Muscle of back (tissue), 11 donors: Measurements from ENCODE around the gene PROSER3. TPM values are rescaled to one million over a fixed set of nuclear protein-coding genes. Genes with fewer than 3 reads are reported as not detected.

Experiments
- DNase-seq, 3 donors: peaks; one replicate each; pipeline versions ENCODE4 v3.0.0 to v3.0.0-alpha.2; 2013
- polyA plus RNA-seq, 10 donors: library from polyadenylated mRNA; unstranded; fragments of 120-200 nt; gene quantifications; one replicate each; pipeline ENCODE4 v1.2.1, GENCODE V29; 2013; ENCODE audit not compliant: insufficient read length in 10 of 10

Gene PROSER3
- polyA plus RNA-seq, 10 donors: 9.5 to 15.2 (median 11.6) TPM

DNA sequence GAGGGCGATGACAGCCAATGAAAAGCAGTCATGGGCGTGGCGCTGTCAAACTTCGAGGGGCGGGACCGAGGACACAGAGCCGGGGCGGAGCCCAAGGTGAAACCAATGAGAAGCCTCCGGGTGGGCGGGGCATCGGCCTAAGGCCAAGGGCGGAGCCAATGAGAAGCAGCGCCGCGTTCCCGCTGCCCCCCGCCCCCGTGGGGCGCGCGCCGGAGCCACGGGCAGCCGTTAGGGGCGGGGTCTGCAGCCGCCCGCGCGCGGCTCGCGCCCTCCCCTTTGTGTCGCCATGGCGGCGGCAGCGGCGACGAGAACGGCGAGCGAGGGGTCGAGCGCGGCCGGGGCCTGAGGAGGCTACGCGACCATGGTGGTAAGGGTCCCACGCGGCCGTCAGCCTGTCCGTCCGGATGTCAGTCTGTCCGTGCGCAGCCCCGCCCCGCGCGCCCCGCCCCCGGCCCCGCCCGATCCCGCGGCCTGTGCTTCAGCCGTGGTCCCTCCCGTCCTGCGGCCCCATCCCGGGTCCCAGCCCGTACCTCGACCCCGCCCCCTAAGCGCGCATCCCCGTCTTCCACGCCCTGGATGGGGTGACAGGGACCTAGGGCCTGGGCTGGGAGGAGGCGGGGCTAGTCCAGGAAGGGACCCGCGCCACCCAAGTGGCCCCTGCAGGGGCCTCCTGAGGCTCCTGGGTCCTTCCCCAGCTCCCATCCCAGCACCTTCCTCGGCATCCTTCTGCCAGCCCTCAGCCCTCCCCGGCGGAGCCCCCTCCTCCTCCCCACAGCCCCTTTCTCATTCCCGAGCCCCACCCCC lies 17.5 kb downstream of the PROSER3 start, which contains the start of gene ARHGAP33:
Gene ARHGAP33, plus strand, starts transcription at position 267 of the 804 bp plus-strand sequence. Its CDS starts 95 bp downstream, at position 362.
- peak; percentile 97 to 99 (median 99) for DNase-seq

DNA sequence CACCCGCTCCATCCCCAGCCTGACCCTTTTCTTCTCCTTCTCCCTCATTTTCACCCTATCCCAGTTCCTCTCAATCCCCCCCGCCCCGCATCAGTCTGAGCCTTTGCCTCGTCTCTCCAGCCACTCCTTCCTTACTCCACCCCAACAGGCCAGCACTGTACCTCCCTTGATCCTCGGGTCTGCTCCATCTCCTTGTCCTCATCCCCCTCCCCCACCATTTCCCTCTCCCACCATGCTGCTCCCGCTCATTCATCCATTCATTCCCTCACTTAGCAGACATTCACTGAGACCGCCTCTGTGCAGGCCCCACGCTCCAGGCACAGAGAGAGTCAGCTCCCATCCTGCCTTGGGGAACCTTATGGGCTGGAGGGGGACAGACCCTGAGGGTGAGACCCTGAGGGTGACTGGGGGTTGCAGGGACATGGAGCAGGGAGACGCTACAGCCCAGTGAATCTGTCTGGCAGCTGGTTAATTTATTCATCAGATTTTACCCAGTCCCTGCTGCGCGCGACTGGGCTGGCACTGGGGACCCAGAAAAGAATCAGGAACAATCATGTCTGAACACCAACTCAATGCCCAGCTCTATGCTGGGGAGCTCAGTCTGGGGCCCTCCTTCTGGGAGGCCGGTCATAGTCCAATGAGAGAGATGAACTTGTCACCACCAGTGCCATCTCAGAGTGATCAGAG lies 18.3 kb downstream of the PROSER3 start:
- DNase-seq: peak in 1 of 3 donors; percentile 45

DNA sequence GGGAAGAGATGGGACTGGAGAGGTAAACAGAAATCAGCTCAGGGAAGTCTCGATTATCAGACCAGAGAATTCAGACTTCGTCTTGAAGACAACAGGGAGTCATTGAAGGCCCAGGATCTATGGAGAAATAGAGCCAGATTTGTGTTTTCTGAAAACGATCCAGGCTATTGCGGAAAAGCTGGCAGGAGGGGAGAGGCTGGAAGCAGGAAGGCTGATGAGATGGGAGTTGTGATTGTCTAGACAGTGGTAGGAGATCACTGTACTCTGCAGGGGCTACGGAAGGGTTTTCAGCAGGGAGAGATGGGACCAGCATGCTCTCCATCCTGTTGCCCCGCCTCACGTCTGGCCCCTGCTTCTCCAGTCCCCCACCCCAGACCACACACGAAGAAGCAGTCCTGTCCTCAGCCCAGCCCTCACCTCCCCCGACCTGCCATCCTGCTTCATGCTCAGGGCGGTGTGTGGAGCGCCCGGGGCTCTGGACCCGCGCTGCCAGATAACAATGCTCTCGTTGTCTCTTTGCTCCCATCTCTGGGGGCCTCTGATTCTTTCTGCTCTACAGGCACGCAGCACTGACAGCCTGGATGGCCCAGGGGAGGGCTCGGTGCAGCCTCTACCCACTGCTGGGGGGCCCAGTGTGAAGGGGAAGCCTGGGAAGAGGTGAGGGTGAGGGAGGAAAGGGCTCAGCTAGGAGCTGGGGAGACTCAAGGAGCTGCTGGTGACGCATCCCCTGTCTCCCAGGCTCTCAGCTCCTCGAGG lies 19.3 kb downstream of the PROSER3 start:
- DNase-seq: peak in 1 of 3 donors; percentile 30

DNA sequence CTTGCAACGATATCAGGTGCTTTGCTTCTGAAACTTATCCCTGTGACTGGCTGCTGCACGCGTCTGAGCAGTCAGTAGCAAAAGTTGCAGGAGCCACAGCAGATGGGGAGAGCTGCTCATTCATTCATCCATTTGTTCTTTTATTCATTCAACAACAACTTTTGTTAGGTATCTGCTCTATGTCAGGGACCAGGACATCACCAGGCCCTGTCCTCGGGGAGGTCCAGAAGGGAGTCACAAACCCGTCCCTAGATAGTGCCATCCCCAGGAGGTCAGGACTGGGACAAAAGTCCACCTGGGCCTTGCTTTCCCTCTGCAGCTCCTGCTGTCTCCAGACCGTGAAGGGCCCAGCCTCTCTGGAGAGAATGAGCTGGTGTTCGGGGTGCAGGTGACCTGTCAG lies 20.0 kb downstream of the PROSER3 start:
- DNase-seq: no peak

DNA sequence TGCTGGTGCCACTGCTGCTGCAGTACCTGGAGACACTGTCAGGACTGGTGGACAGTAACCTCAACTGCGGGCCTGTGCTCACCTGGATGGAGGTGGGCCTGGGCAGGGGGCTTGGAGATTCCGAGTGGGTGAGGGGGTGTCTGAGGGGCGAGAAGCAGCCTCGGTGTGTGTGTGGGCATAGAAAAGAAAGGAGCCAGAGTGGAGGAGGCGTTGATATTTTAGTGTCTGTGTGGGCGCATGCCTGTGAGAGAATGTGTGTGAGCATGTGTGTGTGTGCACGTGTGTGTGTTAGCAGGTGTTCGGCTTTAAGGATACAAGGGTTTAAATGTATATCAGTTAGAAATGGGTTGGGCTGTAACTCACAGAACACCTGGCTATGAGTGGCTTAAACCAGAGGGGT lies 21.1 kb downstream of the PROSER3 start:
- DNase-seq: no peak

DNA sequence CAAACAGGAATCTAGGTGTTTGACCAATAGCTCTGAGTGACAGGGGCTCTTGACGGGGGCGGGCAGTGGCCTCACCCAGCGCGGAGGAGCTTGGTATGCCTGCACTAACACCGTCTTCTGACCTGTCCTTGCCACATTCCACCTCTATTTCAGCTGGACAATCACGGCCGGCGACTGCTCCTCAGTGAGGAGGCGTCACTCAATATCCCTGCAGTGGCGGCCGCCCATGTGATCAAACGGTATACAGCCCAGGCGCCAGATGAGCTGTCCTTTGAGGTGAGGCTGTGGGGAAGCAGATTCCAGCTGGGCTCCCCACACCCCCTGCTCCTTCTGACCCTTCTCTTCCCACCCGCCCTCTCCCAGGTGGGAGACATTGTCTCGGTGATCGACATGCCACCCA lies 22.1 kb downstream of the PROSER3 start:
- DNase-seq: no peak

DNA sequence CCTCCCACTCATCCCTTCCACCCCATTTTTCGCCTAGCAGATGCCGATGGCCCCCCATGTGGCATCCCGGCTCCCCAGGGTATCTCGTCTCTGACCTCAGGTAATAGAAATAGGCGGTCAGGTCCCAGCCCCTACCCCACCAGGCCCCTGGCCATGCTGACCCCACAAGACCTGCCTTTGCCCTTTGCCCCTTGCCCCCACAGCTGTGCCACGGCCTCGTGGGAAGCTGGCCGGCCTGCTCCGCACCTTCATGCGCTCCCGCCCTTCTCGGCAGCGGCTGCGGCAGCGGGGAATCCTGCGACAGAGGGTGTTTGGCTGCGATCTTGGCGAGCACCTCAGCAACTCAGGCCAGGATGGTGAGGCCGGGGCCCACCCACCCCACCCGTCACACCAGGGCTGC lies 22.7 kb downstream of the PROSER3 start:
- no peak for DNase-seq

DNA sequence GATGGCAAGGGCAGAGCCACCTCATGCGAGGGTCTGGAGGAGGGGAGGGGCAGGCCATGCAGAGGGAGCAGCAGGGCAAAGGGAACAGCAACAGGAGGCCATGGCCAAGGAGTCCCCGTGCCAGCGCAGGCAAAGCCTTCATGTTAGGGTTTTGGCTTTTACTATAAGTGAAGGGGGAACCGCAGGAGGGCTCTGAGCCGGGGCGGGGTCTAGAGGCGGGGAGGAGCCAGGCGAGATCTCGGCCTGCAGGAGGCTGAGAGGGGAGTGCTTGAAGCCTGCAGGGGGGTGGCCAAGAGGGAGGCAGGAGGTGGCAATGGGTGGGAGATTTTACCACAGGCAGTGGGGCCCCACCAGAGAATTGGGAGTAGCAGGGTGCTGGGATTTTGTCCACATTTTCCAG lies 23.7 kb downstream of the PROSER3 start:
- no peak for DNase-seq

DNA sequence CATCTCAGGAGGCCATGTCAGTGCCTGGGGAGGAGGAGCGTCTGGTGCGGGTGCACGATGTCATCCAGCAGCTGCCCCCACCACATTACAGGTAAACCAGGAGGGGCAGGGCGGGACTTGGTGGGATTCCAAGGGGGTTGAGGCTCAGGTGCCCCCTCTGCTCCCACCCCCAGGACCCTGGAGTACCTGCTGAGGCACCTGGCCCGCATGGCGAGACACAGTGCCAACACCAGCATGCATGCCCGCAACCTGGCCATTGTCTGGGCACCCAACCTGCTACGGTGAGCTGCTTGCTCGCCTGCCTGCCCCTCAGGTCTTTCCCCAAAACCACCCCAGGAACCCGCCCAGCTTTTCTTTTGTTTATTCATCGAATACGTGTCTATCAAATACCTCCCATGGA lies 24.6 kb downstream of the PROSER3 start:
- no peak for DNase-seq

DNA sequence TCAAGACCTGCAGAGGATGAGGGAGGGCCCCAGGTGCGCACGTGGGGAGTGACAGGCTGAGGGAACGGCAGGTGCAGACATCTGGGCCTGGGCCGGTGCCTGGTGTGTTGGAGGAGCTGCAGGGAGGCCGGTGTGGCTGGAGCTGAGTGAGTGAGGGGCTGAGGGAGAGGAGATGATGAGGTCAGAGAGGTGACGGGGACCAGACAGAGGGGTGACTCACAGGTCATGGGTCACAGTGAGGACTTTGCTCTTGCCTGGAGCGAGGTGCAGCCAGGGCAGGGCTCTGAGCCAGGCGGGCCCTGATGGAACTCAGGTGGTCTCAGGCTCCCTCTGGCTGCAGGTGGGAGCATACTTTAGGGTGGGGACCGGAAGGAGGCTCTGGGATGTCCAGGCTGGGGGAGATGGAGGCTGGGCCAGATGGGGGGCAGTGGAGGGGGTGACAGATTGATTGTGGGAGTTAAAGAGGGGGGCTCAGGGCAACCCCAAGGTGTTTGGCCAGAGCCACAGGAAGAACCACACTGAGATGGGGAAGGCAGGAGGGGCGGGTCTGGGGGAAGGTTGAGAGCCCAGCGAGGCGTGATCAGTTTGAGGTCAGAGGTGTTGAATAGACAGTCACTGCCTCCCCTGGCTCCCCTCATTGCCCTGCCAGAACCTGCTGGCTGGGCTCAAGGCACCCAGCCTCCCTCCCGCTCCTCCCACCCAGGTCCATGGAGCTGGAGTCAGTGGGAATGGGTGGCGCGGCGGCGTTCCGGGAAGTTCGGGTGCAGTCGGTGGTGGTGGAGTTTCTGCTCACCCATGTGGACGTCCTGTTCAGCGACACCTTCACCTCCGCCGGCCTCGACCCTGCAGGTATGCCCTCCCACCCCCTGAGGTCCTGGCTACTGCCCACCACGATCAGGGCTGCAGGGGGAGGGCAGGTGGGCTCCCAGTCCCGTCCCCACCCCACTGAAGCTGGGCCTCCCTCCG lies 25.8 kb downstream of the PROSER3 start:
- no peak for DNase-seq

DNA sequence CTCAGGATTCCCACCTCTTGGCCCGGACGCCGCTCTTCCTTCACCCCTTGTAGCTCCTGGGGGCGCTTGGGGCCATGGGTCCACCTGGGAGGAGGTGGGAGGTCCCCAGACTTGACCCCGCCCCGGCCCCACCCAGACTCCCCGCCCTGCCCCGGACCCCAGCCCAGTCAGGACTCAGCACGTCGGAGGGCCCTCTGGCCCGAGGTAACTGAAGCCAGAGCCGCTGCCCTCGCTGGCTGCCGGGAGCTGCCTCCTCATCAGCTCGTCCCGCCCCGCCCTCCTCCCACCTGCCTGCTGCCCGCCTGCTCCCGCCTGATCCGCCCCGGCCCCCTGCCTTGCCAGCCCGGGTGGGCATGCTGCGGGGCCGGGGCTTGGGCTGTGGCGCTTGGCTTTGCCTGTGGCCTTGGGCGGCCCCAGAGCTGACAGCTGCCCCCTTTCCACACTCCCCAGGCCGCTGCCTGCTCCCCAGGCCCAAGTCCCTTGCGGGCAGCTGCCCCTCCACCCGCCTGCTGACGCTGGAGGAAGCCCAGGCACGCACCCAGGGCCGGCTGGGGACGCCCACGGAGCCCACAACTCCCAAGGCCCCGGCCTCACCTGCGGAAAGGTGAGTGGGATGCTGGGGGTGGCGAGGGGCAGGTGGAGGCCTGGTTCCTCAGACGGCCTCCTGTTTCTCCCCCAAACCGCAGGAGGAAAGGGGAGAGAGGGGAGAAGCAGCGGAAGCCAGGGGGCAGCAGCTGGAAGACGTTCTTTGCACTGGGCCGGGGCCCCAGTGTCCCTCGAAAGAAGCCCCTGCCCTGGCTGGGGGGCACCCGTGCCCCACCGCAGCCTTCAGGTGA lies 26.7 kb downstream of the PROSER3 start:
- DNase-seq: no peak

DNA sequence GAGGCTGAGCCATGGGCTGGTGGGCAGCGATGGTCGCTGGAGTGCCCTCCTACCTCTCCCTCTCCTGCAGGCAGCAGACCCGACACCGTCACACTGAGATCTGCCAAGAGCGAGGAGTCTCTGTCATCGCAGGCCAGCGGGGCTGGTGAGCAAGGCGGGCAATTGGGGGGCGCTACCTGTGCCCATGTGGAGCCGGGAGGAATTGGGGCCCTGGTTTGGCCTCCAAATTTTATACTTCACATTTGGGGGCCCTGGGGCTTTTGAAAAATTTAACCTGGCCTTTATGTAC lies 27.3 kb downstream of the PROSER3 start:
- no peak for DNase-seq

DNA sequence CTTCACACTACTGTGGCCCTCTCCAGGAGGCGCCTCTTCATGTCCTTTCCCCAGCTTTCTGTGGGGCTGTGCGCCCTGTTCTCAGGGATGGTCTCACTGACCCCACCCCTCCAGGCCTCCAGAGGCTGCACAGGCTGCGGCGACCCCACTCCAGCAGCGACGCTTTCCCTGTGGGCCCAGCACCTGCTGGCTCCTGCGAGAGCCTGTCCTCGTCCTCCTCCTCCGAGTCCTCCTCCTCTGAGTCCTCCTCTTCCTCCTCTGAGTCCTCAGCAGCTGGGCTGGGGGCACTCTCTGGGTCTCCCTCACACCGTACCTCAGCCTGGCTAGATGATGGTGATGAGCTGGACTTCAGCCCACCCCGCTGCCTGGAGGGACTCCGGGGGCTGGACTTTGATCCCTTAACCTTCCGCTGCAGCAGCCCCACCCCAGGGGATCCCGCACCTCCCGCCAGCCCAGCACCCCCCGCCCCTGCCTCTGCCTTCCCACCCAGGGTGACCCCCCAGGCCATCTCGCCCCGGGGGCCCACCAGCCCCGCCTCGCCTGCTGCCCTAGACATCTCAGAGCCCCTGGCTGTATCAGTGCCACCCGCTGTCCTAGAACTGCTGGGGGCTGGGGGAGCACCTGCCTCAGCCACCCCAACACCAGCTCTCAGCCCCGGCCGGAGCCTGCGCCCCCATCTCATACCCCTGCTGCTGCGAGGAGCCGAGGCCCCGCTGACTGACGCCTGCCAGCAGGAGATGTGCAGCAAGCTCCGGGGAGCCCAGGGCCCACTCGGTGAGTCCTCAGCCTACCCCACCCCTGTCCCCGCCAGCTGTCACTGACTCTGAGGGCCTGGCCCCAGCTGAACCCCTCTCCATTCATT lies 28.6 kb downstream of the PROSER3 start:
- no peak for DNase-seq

DNA sequence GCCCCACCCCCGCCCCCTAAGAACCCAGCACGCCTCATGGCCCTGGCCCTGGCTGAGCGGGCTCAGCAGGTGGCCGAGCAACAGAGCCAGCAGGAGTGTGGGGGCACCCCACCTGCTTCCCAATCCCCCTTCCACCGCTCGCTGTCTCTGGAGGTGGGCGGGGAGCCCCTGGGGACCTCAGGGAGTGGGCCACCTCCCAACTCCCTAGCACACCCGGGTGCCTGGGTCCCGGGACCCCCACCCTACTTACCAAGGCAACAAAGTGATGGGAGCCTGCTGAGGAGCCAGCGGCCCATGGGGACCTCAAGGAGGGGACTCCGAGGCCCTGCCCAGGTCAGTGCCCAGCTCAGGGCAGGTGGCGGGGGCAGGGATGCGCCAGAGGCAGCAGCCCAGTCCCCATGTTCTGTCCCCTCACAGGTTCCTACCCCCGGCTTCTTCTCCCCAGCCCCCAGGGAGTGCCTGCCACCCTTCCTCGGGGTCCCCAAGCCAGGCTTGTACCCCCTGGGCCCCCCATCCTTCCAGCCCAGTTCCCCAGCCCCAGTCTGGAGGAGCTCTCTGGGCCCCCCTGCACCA lies 29.3 kb downstream of the PROSER3 start:
- DNase-seq: no peak

DNA sequence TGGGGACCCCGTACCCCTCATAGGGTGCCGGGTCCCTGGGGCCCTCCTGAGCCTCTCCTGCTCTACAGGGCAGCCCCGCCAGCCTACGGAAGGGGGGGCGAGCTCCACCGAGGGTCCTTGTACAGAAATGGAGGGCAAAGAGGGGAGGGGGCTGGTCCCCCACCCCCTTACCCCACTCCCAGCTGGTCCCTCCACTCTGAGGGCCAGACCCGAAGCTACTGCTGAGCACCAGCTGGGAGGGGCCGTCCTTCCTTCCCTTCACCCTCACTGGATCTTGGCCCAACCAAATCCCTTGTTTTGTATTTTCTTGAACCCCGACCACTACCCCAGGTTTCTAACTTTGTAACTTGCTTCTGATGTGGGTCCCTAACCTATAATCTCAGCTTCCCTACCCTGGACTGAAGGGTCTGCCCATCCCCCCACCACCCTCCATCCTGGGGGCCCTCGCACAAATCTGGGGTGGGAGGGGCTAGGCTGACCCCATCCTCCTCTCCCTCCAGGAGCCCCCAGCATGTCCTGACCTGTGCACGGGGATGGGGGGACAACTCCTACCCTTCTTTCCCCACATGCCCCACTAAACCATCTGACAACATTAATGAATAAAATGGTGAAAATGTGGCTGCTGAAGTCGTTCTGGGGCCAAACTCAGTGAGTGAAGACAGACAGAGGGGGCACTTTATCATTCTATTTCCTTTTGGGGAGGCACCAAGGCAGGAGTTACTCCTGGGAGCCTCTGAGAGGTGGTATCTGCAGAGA lies 30.4 kb downstream of the PROSER3 start:
- DNase-seq: no peak

DNA sequence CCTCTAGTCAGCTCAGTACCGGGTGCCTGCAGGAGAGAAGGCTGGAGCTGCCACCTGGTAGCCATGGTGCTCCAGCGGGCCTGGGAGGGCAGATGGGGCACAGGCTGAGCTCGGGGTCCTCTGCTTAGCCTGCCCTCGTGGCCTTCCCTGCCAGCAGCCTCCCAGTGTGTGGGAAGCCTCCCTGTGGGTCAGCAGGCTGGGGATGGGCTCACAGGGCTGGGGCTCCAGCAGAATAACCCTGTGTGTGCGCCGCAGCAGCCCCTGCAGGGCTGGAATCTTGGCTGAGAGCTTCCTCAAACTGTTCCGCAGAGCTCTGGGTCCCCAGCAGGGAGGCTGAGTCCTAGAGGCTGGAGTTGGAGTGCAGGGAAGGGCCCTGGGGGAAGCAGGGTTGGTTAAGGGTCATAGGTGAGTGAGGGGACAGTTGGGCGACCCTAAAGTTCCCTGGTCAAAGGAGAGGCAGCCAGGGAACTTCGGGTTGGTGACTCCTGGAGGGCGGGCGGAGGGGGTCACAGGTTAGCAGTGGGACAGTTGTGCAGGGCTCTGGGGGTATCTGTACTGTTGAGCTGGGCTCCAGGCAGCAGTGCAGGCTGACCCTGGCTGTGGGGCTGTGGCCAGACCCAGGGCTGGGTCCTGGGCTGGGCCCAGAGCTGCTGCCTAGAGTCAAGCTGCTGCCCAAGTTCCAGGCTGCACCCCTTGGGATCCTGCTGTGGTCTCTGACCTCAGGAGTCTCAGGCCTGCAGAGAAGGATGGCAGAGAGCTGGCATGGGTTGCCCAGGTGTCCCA lies 31.4 kb downstream of the PROSER3 start:
- no peak for DNase-seq
